ENCODE measurements around the gene CDC45.

CDC45 gene

GRCh38 chr22:19448739-19449421 lies 30.8 kb upstream of the CDC45 start:
- DNase-seq, result no peak

GRCh38 chr22:19449422-19449767 lies 30.3 kb upstream of the CDC45 start:
- DNase-seq, result no peak

GRCh38 chr22:19450363-19451175 lies 29.2 kb upstream of the CDC45 start:
- no peak for DNase-seq

- DNase-seq, result no peak
Measured at GRCh38 chr22:19451570-19451969, 28.1 kb upstream of the CDC45 start.

GRCh38 chr22:19453718-19454117 lies 26.0 kb upstream of the CDC45 start:
- DNase-seq, result no peak

- no peak for DNase-seq
Measured at GRCh38 chr22:19454156-19454555, 25.6 kb upstream of the CDC45 start.

GRCh38 chr22:19455033-19455432 lies 24.7 kb upstream of the CDC45 start:
- no peak for DNase-seq

GRCh38 chr22:19455585-19456370 lies 23.9 kb upstream of the CDC45 start:
- no peak for DNase-seq

- DNase-seq, result no peak
Measured at GRCh38 chr22:19456541-19456940, 23.2 kb upstream of the CDC45 start.

GRCh38 chr22:19457828-19458428 lies 21.8 kb upstream of the CDC45 start:
- no peak for DNase-seq

GRCh38 chr22:19460036-19460435 lies 19.7 kb upstream of the CDC45 start:
- DNase-seq, result no peak

GRCh38 chr22:19461506-19461905 lies 18.2 kb upstream of the CDC45 start:
- no peak for DNase-seq

GRCh38 chr22:19463008-19463407 lies 16.7 kb upstream of the CDC45 start:
- DNase-seq, result no peak

- no peak for DNase-seq
Measured at GRCh38 chr22:19463491-19464469, 15.9 kb upstream of the CDC45 start.

GRCh38 chr22:19464546-19464945 lies 15.2 kb upstream of the CDC45 start:
- DNase-seq, result no peak

GRCh38 chr22:19464975-19465374 lies 14.7 kb upstream of the CDC45 start:
- no peak for DNase-seq

GRCh38 chr22:19466126-19466716 lies 13.5 kb upstream of the CDC45 start:
- DNase-seq, result no peak

GRCh38 chr22:19466848-19467752 lies 12.6 kb upstream of the CDC45 start:
- DNase-seq, result no peak

GRCh38 chr22:19467912-19468311 lies 11.8 kb upstream of the CDC45 start:
- DNase-seq, result no peak

GRCh38 chr22:19469421-19469820 lies 10.3 kb upstream of the CDC45 start:
- no peak for DNase-seq

- DNase-seq, result no peak
Measured at GRCh38 chr22:19470010-19470409, 9.7 kb upstream of the CDC45 start.

Data from kidney glomerular epithelial cell (primary cell).